GM19328 (cell line): ENCODE measurements around the gene ARHGEF37.
"Not testable (repeated sequence)": the region's sequence is repeated elsewhere in the genome, so short reads cannot be mapped to it uniquely, and the experiment has no call there.

Experiments
- ATAC-seq: cut with Tn5 transposase; IDR thresholded peaks from one replicate; pipeline ENCODE4 v1.9.1; 2021; ENCODE audit warnings: mild to moderate bottlenecking, moderate library complexity; ENCODE audit not compliant: unreplicated experiment

Gene ARHGEF37

GRCh38 chr5:149563466-149563865, 17.8 kb upstream of the ARHGEF37 start:
- ATAC-seq, result no peak

- peak; percentile 92 for ATAC-seq
Measured at GRCh38 chr5:149564542-149565140, 16.7 kb upstream of the ARHGEF37 start.

- no peak for ATAC-seq
Measured at GRCh38 chr5:149567226-149567625, 14.1 kb upstream of the ARHGEF37 start.

GRCh38 chr5:149572170-149572569, 9.1 kb upstream of the ARHGEF37 start:
- no peak for ATAC-seq

- ATAC-seq, result no peak
Measured at GRCh38 chr5:149572576-149573231, 8.6 kb upstream of the ARHGEF37 start.

- no peak for ATAC-seq
Measured at GRCh38 chr5:149575131-149575530, 6.2 kb upstream of the ARHGEF37 start.

- no peak for ATAC-seq
Measured at GRCh38 chr5:149576021-149576420, 5.3 kb upstream of the ARHGEF37 start.

- ATAC-seq, result no peak
Measured at GRCh38 chr5:149578896-149579295, 2.4 kb upstream of the ARHGEF37 start.

GRCh38 chr5:149580808-149581191, 498 bp upstream of the ARHGEF37 start:
- no peak for ATAC-seq

- ATAC-seq, result no peak
Measured at GRCh38 chr5:149581931-149582768, 852 bp downstream of the ARHGEF37 start.

- no peak for ATAC-seq
Measured at GRCh38 chr5:149583394-149583793, 2.1 kb downstream of the ARHGEF37 start.

GRCh38 chr5:149584121-149584520, 2.8 kb downstream of the ARHGEF37 start:
- no peak for ATAC-seq

GRCh38 chr5:149585910-149586309, 4.6 kb downstream of the ARHGEF37 start:
- no peak for ATAC-seq

GRCh38 chr5:149586708-149587318, 5.5 kb downstream of the ARHGEF37 start:
- no peak for ATAC-seq

GRCh38 chr5:149588936-149589335, 7.6 kb downstream of the ARHGEF37 start:
- ATAC-seq, result no peak

- no peak for ATAC-seq
Measured at GRCh38 chr5:149593370-149593769, 12.1 kb downstream of the ARHGEF37 start.

GRCh38 chr5:149594206-149594895, 13.1 kb downstream of the ARHGEF37 start:
- no peak for ATAC-seq

- not testable (repeated sequence) for ATAC-seq
Measured at GRCh38 chr5:149595105-149595504, 13.8 kb downstream of the ARHGEF37 start.

- ATAC-seq, result no peak
Measured at GRCh38 chr5:149596712-149597111, 15.4 kb downstream of the ARHGEF37 start.

- no peak for ATAC-seq
Measured at GRCh38 chr5:149597618-149598017, 16.3 kb downstream of the ARHGEF37 start.

GRCh38 chr5:149598234-149598633, 16.9 kb downstream of the ARHGEF37 start:
- not testable (repeated sequence) for ATAC-seq
